ENCODE results near the gene NPDC1. TPM values are rescaled to one million over a fixed set of nuclear protein-coding genes. Genes with fewer than 3 reads are reported as not detected.

Gene NPDC1
- polyA plus RNA-seq, 2 of the 4 experiments (the other 2 are of a cell fraction), result 12.7 to 40.6 TPM

DNA sequence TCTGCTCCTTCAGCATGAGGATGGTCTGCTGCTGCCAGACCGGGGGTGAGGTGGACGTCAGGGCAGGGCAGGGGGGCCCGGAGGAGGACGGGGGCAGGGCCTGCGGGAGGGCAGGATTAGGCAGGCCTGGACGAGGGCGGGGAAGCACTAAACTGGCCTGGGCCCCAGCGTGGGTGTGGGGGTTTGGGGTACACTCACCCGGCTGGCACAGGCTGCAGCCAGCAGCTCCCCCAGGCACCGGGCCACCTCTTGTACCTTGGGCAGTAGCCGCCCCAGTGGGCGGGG is 18.8 kb upstream of the NPDC1 start:
- H3K27ac ChIP-seq, result no peak overlapping the region
- no peak overlapping the region for H3K4me3 ChIP-seq
- peaks cover 20% of the 10 kb centered on the region for H3K4me1 ChIP-seq
- H3K4me2 ChIP-seq, result no peak overlapping the region
- 88% methylated on average over 6 of the region's 12 CpGs for WGBS (ENCODE audit: missing lambda C conversion rate)
- no peak for ATAC-seq
- DNase-seq (ENCODE audit: low read depth in 1 of 2, low spot score in 1 of 2), result no peak
- ChIA-PET CTCF (interaction anchor here (0.5 to 19.2 kb wide), 19 partner anchors 8 to 307 kb away, joined by 3 to 656 read pairs (median 4); partner anchors contain the start of genes ABCA2, ENTPD2, FUT7 and LCN8), POLR2A (no interaction called here)
- H3K9me3 ChIP-seq, result no peaks in the 10 kb centered on the region
- no peak for FAIRE-seq
- TF ChIP-seq HOXB5 (CRISPR knock-in tag; IDR thresholded peaks at IDR 0.05), result no peak
- TF ChIP-seq, protein P1, sequence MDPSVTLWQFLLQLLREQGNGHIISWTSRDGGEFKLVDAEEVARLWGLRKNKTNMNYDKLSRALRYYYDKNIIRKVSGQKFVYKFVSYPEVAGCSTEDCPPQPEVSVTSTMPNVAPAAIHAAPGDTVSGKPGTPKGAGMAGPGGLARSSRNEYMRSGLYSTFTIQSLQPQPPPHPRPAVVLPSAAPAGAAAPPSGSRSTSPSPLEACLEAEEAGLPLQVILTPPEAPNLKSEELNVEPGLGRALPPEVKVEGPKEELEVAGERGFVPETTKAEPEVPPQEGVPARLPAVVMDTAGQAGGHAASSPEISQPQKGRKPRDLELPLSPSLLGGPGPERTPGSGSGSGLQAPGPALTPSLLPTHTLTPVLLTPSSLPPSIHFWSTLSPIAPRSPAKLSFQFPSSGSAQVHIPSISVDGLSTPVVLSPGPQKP (IDR thresholded peaks at IDR 0.05; ENCODE audit: low read depth, low read length), result no peak
- no peak for TF ChIP-seq KDM1A (IDR thresholded peaks at IDR 0.05; ENCODE audit: low read depth)
- no peak for TF ChIP-seq PHF8 (IDR thresholded peaks at IDR 0.05; ENCODE audit: borderline replicate concordance, low read depth)
- TF ChIP-seq MAZ (IDR thresholded peaks at IDR 0.05; ENCODE audit: borderline replicate concordance, low read depth, low read length), result no peak
- TF ChIP-seq ZFP36 (IDR thresholded peaks at IDR 0.05; ENCODE audit: borderline replicate concordance, partially characterized antibody), result no peak
- TF ChIP-seq MAX (IDR thresholded peaks at IDR 0.05), result no peak
- TF ChIP-seq MYC (IDR thresholded peaks at IDR 0.05; ENCODE audit: borderline replicate concordance, low read length), result no peak
- TF ChIP-seq CEBPB (IDR thresholded peaks at IDR 0.05), result no peak
- no peak for TF ChIP-seq RNF2 (IDR thresholded peaks at IDR 0.05; ENCODE audit: borderline replicate concordance, low read depth)
- TF ChIP-seq EHMT2 (IDR thresholded peaks at IDR 0.05; ENCODE audit: low read depth), result no peak
- no peak for TF ChIP-seq HDAC2 (IDR thresholded peaks at IDR 0.05)
- no peak for TF ChIP-seq NFE2L2 (conservative IDR thresholded peaks at IDR 0.05; ENCODE audit: low read length)
- TF ChIP-seq FOXS1 (CRISPR knock-in tag; IDR thresholded peaks at IDR 0.05), result no peak
- no peak for TF ChIP-seq POLR2A (IDR thresholded peaks at IDR 0.05; ENCODE audit: low read length)
- TF ChIP-seq JUN (IDR thresholded peaks at IDR 0.05), result no peak
- no peak for TF ChIP-seq FOSL2 (IDR thresholded peaks at IDR 0.05)
- no peak for TF ChIP-seq FOSL2 (CRISPR knock-in tag; IDR thresholded peaks at IDR 0.05)
- no peak for TF ChIP-seq HMGXB4 (CRISPR knock-in tag; IDR thresholded peaks at IDR 0.05; ENCODE audit: borderline replicate concordance)
- TF ChIP-seq CBX2 (IDR thresholded peaks at IDR 0.05; ENCODE audit: borderline replicate concordance, low read depth), result no peak

GRCh38 chr9:137064027-137064879 is 18.3 kb upstream of the NPDC1 start:
- TF ChIP-seq JUN (IDR thresholded peaks at IDR 0.05) (no peak), RAD21 (conservative IDR thresholded peaks at IDR 0.05 in 1 of 2, IDR thresholded peaks at IDR 0.05 in 1 of 2) (peak; percentile 60 to 65), SMC3 (IDR thresholded peaks at IDR 0.05) (peak; percentile 91), MAX (IDR thresholded peaks at IDR 0.05) (peak; percentile 55; the same call in 1 of the 2 replicates), E2F6 (IDR thresholded peaks at IDR 0.05; ENCODE audit: borderline replicate concordance, low read depth) (peak; percentile 81), FOSB (CRISPR knock-in tag; IDR thresholded peaks at IDR 0.05) (no peak), EHF (CRISPR knock-in tag; IDR thresholded peaks at IDR 0.05) (no peak), JUNB (IDR thresholded peaks at IDR 0.05) (no peak), PBX3 (IDR thresholded peaks at IDR 0.05) (no peak)
- TF ChIP-seq, protein P2, sequence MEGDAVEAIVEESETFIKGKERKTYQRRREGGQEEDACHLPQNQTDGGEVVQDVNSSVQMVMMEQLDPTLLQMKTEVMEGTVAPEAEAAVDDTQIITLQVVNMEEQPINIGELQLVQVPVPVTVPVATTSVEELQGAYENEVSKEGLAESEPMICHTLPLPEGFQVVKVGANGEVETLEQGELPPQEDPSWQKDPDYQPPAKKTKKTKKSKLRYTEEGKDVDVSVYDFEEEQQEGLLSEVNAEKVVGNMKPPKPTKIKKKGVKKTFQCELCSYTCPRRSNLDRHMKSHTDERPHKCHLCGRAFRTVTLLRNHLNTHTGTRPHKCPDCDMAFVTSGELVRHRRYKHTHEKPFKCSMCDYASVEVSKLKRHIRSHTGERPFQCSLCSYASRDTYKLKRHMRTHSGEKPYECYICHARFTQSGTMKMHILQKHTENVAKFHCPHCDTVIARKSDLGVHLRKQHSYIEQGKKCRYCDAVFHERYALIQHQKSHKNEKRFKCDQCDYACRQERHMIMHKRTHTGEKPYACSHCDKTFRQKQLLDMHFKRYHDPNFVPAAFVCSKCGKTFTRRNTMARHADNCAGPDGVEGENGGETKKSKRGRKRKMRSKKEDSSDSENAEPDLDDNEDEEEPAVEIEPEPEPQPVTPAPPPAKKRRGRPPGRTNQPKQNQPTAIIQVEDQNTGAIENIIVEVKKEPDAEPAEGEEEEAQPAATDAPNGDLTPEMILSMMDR (IDR thresholded peaks at IDR 0.05), result peak; percentile 78
- H3K4me2 ChIP-seq, result no peak overlapping the region
- peak; percentile 67 to 78 for ATAC-seq
- 75% methylated on average over 15 of the region's 55 CpGs for WGBS (ENCODE audit: missing lambda C conversion rate)
- H3K4me1 ChIP-seq, result peaks cover 15% of the 10 kb centered on the region
- FAIRE-seq, result no peak
- peak in 1 of 2 experiments; percentile 64 for DNase-seq (ENCODE audit: low read depth in 1 of 2, low spot score in 1 of 2)
- peak overlapping the region in 1 of 2 experiments; percentile 64; a peak in 4 of 6 replicates for H3K27ac ChIP-seq
- ChIA-PET CTCF (interaction anchor here (0.5 to 19.2 kb wide), 31 partner anchors 8 to 307 kb away, joined by 3 to 656 read pairs (median 4); partner anchors contain the start of genes ABCA2, ENTPD2, FUT7 and LCN8), POLR2A (interaction anchor here (1.2 kb wide), 1 partner anchor 17 kb away, joined by 3 read pairs; no protein-coding TSS in a partner anchor)
- no peak overlapping the region for H3K4me3 ChIP-seq
- no peaks in the 10 kb centered on the region for H3K9me3 ChIP-seq
